NCI-H2081 (cell line): ENCODE data around the gene HP1BP3.

Source experiments
- DNase-seq, 2 experiments: peaks; one replicate each; lab custom pipeline; 2025; lab: John Stamatoyannopoulos, UW

The HP1BP3 gene

DNA sequence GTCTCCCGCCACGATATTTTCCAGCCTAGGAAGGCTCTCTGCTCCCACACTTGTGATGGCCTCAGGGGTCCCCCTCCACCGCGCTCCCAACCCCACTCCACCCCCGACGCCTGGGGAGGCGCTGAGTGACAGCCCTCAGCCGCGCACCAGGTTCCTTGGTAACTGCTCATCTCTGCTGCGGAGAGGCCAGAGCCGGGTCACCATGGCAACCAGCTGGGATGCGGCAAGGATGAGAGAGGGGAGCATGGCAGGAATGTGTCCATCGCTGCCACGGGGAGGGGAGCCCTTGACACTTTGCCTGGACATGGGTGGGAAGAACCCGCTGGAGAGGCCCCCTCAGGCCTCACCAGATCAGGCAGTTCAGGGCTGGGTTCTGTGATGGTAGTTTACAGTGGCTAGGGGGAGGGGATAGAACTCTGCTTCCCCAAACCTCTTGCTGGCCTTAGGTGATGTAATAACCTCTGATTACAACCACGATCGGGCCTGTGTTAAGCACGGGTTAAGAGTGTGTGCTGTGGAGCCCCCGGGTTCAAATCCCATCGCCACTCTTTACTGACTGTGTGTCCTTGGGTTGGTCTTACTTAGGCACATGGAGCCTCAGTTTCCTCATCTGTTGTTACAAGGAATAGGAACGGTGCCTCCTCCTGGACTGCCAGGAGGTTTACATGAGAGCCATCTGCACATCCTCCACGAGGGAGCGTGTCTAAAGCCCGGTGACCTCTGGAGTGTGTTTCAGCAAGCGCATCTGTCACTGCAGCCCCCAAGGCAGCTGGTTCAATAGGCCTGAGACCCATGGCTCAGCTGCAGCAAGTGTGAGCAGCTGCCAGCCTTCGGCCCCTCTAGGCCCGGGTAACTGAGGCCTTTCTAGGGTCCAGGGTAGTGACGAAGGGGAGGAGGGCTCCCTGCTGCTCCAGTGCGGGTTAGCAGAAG is 75.6 kb downstream of the HP1BP3 start:
- no peak for DNase-seq

- no peak for DNase-seq
Measured at GRCh38 chr1:20710469-20711284, 76.4 kb downstream of the HP1BP3 start.

DNA sequence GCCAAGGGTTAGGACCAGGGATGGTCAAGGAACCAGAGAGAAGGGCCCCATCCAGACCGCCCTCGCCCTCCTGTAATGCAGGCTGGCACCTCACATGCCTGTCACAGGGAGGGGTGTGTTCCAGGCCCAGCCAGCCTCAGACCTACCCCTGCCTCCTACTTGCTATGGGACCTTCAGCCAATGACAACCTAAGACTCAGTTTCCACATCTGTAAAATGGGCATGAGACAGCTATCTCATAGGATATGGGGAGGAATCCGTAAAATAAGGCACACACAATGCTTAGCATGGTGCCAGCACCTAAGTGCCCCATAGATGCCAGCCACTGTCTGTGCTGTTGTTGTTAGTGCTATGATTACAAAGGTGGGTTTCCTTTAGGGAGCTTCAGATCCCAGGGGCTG is 77.2 kb downstream of the HP1BP3 start:
- DNase-seq = no peak

DNA sequence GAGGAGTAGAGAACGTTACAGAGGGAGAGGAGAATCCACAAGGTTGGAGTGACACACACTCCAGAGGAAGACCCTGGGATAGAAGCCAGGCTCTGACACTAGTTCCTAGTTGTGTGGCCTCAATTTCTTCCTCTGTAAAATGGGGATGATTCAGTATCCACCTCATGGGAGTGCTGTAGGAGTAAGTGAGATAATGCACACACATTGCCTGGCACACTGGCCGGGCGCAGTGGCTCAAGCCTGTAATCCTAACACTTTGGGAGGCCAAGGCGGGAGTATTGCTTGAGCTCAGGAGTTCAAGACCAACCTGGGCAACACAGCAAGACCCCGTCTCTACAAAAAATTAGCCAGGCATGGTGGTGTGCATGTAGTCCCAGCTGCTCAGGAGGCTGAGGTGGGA is 78.2 kb downstream of the HP1BP3 start:
- no peak for DNase-seq

- no peak for DNase-seq
Measured at GRCh38 chr1:20708057-20708456, 79.0 kb downstream of the HP1BP3 start.

- no peak for DNase-seq
Measured at GRCh38 chr1:20706841-20707240, 80.3 kb downstream of the HP1BP3 start.

DNA sequence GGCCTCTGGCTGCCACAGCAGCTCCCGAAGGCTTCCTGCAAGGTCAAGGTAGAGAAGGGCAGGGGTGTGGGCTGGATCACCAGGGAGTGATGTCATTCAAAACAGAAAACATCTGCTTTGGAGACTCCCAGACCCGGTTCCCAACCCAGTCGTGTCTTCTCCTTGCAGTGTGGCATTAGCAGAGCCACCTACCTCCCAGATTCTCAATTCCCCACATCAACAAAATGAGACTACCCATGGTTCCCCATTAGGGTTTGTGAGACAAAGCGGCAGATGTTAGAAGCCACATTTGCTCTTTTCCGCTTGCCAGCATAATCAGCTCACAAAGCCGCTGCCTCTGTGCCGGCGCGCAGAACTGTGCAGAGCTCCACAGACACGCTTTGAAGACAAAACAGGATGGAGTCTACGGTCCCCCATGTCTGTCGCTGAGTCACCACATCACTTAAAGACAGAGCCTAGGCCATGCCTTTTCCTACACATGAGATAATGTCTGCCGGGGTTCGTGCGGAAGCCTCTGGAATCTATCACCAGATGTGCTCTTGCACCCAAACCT is 81.8 kb downstream of the HP1BP3 start:
- DNase-seq = no peak

GRCh38 chr1:20704390-20705202 is 82.5 kb downstream of the HP1BP3 start:
- no peak for DNase-seq

- DNase-seq = no peak
Measured at GRCh38 chr1:20703124-20703756, 83.9 kb downstream of the HP1BP3 start.

GRCh38 chr1:20702416-20702815 is 84.7 kb downstream of the HP1BP3 start:
- DNase-seq = no peak

DNA sequence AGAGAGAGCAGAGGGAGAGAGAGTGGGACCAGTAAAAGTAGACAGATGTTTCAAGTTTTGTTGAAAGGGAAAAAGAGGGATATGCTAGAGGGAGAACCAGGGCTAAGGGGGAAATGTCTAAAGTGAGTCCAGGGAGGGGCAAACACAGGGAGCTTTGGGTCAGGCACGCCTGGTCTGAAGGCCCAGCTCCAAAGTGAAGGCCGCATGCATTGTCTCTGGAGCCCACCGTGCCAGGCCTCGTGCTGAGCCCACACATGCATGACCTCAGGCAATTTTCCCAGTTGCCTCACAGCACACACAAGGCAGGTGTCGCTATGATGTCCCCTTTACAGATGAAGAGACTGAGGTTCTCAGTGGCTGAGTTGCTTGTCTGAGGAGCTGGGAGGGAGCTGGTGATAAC is 85.3 kb downstream of the HP1BP3 start:
- no peak for DNase-seq

DNA sequence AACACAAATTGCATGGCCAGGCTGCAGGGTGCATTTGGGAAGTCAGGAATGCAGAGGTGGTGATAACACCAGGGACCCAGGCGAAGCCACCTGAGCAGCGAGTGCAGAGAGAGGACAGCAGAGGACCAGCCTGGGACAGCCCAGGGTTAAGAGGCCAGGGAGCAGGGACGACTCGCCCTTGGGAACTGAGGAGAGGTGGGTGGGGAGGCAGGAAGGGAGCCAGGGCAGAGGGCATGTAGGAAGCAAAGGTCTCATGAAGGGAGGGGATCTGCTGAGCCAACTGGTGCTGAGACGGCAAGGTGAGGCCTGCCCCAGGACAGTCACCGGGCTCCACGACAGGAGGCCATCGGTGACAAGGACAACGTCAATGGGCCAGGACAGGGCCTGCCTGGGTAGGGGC is 85.7 kb downstream of the HP1BP3 start:
- DNase-seq = no peak

DNA sequence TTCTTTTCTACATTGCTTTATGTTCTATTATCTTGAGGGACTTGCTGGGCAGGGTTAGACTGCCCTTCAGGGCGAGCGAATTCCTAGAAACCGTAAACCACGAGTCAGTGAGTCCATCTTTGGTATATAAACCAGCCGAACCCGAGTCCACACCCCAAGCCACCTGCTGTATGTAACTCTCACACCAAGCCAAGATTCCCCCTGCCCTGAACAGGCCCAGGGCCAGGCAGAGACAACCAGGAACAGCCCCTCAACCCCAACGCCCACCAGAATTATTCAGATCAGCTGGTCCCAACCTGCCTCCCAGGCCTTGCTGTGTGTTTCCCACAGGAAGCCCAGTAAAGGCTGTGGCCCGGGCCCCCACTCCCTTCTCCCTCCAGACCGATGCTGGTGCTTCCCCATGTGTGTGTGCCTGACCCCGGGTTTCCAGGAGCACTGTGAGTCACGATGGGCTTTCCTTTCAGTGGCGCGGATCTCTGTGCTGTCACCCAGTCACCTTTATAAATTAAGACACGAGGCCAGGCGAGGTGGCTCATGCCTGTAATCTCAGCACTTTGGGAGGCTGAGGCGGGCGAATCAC is 86.4 kb downstream of the HP1BP3 start:
- no peak for DNase-seq

- no peak for DNase-seq
Measured at GRCh38 chr1:20699558-20699957, 87.5 kb downstream of the HP1BP3 start.

- DNase-seq = no peak
Measured at GRCh38 chr1:20698195-20698910, 88.8 kb downstream of the HP1BP3 start.

GRCh38 chr1:20697563-20697962 is 89.5 kb downstream of the HP1BP3 start:
- DNase-seq = no peak

- peak; percentile 89 for DNase-seq
Measured at GRCh38 chr1:20696397-20697333, 90.4 kb downstream of the HP1BP3 start.

DNA sequence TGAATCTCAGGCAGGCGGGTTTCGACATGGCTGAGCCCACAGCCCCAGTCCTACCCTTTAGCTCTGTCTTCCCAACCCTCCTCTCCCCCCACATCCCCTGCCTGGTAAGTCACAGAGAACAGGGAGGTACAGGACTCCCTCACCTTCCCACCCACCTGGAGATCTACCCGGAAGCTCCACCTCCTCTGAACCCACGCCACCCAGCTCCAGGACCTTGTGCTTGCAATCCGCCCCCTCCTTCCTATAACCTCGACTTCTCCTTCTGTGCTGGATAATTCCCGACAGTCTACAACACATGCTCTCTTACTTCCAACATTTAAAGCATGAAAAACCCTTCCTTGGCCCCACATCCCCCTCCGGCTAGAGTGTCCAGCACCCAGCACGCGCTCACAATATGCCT is 91.6 kb downstream of the HP1BP3 start:
- no peak for DNase-seq

GRCh38 chr1:20693623-20694022 is 93.5 kb downstream of the HP1BP3 start:
- DNase-seq = no peak
